NCI-H146 (cell line): ENCODE data around the gene CCDC33.

Source experiments
- DNase-seq: peaks from one replicate; lab custom pipeline; 2025; lab: John Stamatoyannopoulos, UW

CCDC33 gene

GRCh38 chr15:74258456-74259291 lies 22.5 kb downstream of the CCDC33 start:
- DNase-seq = no peak

- DNase-seq = no peak
Observed at GRCh38 chr15:74259292-74259648, 23.1 kb downstream of the CCDC33 start.

GRCh38 chr15:74259821-74260607 lies 23.9 kb downstream of the CCDC33 start:
- DNase-seq = no peak

GRCh38 chr15:74261041-74261440 lies 24.9 kb downstream of the CCDC33 start:
- no peak for DNase-seq

GRCh38 chr15:74261685-74262084 lies 25.6 kb downstream of the CCDC33 start:
- no peak for DNase-seq

- DNase-seq = no peak
Observed at GRCh38 chr15:74262151-74262550, 26.0 kb downstream of the CCDC33 start.

GRCh38 chr15:74262625-74263024 lies 26.5 kb downstream of the CCDC33 start:
- DNase-seq = no peak

- no peak for DNase-seq
Observed at GRCh38 chr15:74263466-74263865, 27.3 kb downstream of the CCDC33 start.

GRCh38 chr15:74264081-74264501 lies 28.0 kb downstream of the CCDC33 start:
- no peak for DNase-seq

- DNase-seq = no peak
Observed at GRCh38 chr15:74265046-74265639, 29.0 kb downstream of the CCDC33 start.

GRCh38 chr15:74268020-74268419 lies 31.9 kb downstream of the CCDC33 start:
- no peak for DNase-seq

GRCh38 chr15:74269362-74270035 lies 33.4 kb downstream of the CCDC33 start:
- peak; percentile 80 for DNase-seq

- DNase-seq = no peak
Observed at GRCh38 chr15:74270155-74270554, 34.0 kb downstream of the CCDC33 start.

GRCh38 chr15:74270854-74271520 lies 34.9 kb downstream of the CCDC33 start:
- DNase-seq = no peak

- DNase-seq = no peak
Observed at GRCh38 chr15:74272812-74273211, 36.7 kb downstream of the CCDC33 start.

GRCh38 chr15:74274470-74275038 lies 38.4 kb downstream of the CCDC33 start:
- DNase-seq = no peak

GRCh38 chr15:74275957-74276356 lies 39.8 kb downstream of the CCDC33 start:
- DNase-seq = peak; percentile 23

- no peak for DNase-seq
Observed at GRCh38 chr15:74276560-74276959, 40.4 kb downstream of the CCDC33 start.

GRCh38 chr15:74277242-74277810 lies 41.2 kb downstream of the CCDC33 start:
- no peak for DNase-seq

- no peak for DNase-seq
Observed at GRCh38 chr15:74278207-74278606, 42.1 kb downstream of the CCDC33 start.
